Neural cell (in vitro differentiated cells): ENCODE data around the gene HS6ST3.

ENCODE experiments used
- CTCF ChIP-seq: fragments of 450-650 bp; IDR thresholded peaks from 2 replicates; pipeline ENCODE4 v1.5.1; 2014; ENCODE audit warnings: antibody characterized with exemption, mild to moderate bottlenecking, moderate library complexity; ENCODE audit not compliant: poor library complexity, severe bottlenecking
- EZH2 ChIP-seq: fragments of 200-600, 300-800 bp; shearing (Covaris generic), sonication (generic); IDR thresholded peaks from 2 replicates; pipeline ENCODE4 v1.6.1; 2014; ENCODE audit warnings: antibody characterized with exemption, low read length, borderline replicate concordance, mild to moderate bottlenecking; ENCODE audit not compliant: insufficient read depth, poor library complexity, severe bottlenecking
- MXI1 ChIP-seq: fragments of 450-650 bp; conservative IDR thresholded peaks from 2 replicates; pipeline ENCODE4 v1.6.1; 2014; ENCODE audit warnings: antibody characterized with exemption, mild to moderate bottlenecking; ENCODE audit not compliant: poor library complexity, severe bottlenecking
- SMC3 ChIP-seq: fragments of 450-650 bp; conservative IDR thresholded peaks from 2 replicates; pipeline ENCODE4 v1.6.1; 2014; ENCODE audit warnings: antibody characterized with exemption, mild to moderate bottlenecking, moderate library complexity; ENCODE audit not compliant: poor library complexity
- TAF1 ChIP-seq: IDR thresholded peaks from 2 replicates; pipeline ENCODE4 v1.6.1; 2012; ENCODE audit warnings: low read depth

GRCh38 chr13:96751089-96751488 is 661.2 kb downstream of the HS6ST3 start:
- TF ChIP-seq CTCF, result no peak
- TF ChIP-seq TAF1, result no peak
- TF ChIP-seq SMC3, result no peak
- TF ChIP-seq EZH2, result no peak
- no peak for TF ChIP-seq MXI1
